HG03103 (cell line): ENCODE results near the gene CDK10.

Experiments
- ATAC-seq: cut with Tn5 transposase; IDR thresholded peaks from one replicate; pipeline ENCODE4 v1.9.1; 2021; ENCODE audit warnings: low read depth; ENCODE audit not compliant: unreplicated experiment

CDK10 gene

GRCh38 chr16:89710709-89711564 is 24.4 kb downstream of the CDK10 start:
- no peak for ATAC-seq

- ATAC-seq: no peak
Measured at GRCh38 chr16:89711601-89712273, 25.2 kb downstream of the CDK10 start.

- no peak for ATAC-seq
Measured at GRCh38 chr16:89712274-89712781, 25.8 kb downstream of the CDK10 start.

GRCh38 chr16:89716493-89716892 is 30.0 kb downstream of the CDK10 start:
- ATAC-seq: no peak

GRCh38 chr16:89716916-89717687 is 30.6 kb downstream of the CDK10 start:
- no peak for ATAC-seq

GRCh38 chr16:89717688-89718505 is 31.4 kb downstream of the CDK10 start:
- no peak for ATAC-seq

GRCh38 chr16:89720551-89720812 is 34.0 kb downstream of the CDK10 start:
- ATAC-seq: peak; percentile 20

GRCh38 chr16:89720813-89721545 is 34.5 kb downstream of the CDK10 start, which contains the start of the genes VPS9D1 and ZNF276:
TSS of gene VPS9D1 (minus strand) at chr16:89720898. CDS start at chr16:89720861, 37 bp downstream.
TSS of gene ZNF276 (plus strand) at chr16:89721537. CDS start at chr16:89721641, 104 bp downstream.
- peak; percentile 44 for ATAC-seq

GRCh38 chr16:89721546-89722391 is 35.3 kb downstream of the CDK10 start:
- ATAC-seq: peak; percentile 6

- no peak for ATAC-seq
Measured at GRCh38 chr16:89722392-89723278, 36.1 kb downstream of the CDK10 start.

GRCh38 chr16:89723279-89724250 is 37.1 kb downstream of the CDK10 start:
- no peak for ATAC-seq

GRCh38 chr16:89727406-89728120 is 41.1 kb downstream of the CDK10 start:
- ATAC-seq: no peak

- no peak for ATAC-seq
Measured at GRCh38 chr16:89729293-89729692, 42.8 kb downstream of the CDK10 start.

GRCh38 chr16:89729863-89730593 is 43.5 kb downstream of the CDK10 start:
- no peak for ATAC-seq

- no peak for ATAC-seq
Measured at GRCh38 chr16:89730610-89731234, 44.2 kb downstream of the CDK10 start.
